Body of pancreas (tissue), 4 donors: Measurements from ENCODE around the gene SH3RF2. TPM values are rescaled to one million over a fixed set of nuclear protein-coding genes. Genes with fewer than 3 reads are reported as not detected.

Experiments
- ATAC-seq: fragments of 150-250 bp; one replicate; pipeline ENCODE4 v1.9.1; 2016
- DNase-seq, 4 donors: peaks; one replicate each; pipeline ENCODE4 v3.0.0-alpha.2; 2019
- H3K27ac ChIP-seq, 4 donors: fragments of 200-600 bp; sonication (generic); 1 replicate in 3 of 4; 2 replicates in 1 of 4; pipeline versions ENCODE4 v1.5.1 to v1.6.1; 2016 to 2019; ENCODE audit warnings: mild to moderate bottlenecking in 1 of 4, mixed read lengths in 1 of 4, moderate library complexity in 1 of 4
- H3K27me3 ChIP-seq, 2 donors: fragments of 200-600 bp; sonication (generic); one replicate each; pipeline ENCODE4 v1.6.0; 2016; ENCODE audit warnings: mild to moderate bottlenecking in 1 of 2
- H3K36me3 ChIP-seq, 2 donors: fragments of 200-600 bp; sonication (generic); replicated peaks in 1 of 2; 2 replicates each; pipeline ENCODE4 v1.5.1; 2016; ENCODE audit warnings: low read depth in 2 of 2; ENCODE audit not compliant: insufficient read depth in 1 of 2
- H3K4me1 ChIP-seq: fragments of 200-600 bp; sonication (generic); one replicate; pipeline ENCODE4 v1.6.0; 2016
- H3K4me3 ChIP-seq, 2 donors: fragments of 200-600 bp; sonication (generic); 1 replicate in 1 of 2; 2 replicates in 1 of 2; pipeline ENCODE4 v1.5.1; 2016 to 2019
- H3K9me3 ChIP-seq, 3 donors: fragments of 200-600 bp; sonication (generic); 1 replicate in 2 of 3; 2 replicates in 1 of 3; pipeline ENCODE4 v1.5.1; 2016
- CTCF ChIP-seq, 7 experiments: fragments of 450-650 bp in 4 of 7; fragments of 200-600 bp in 3 of 7; sonication (generic) in 3 of 7; IDR thresholded peaks; one replicate each; pipeline ENCODE4 v1.5.1; 2016 to 2019; ENCODE audit warnings: antibody characterized with exemption in 7 of 7
- POLR2A ChIP-seq, 3 donors: fragments of 450-650 bp; IDR thresholded peaks; one replicate each; pipeline ENCODE4 v1.6.1; 2016; ENCODE audit warnings: antibody characterized with exemption in 3 of 3, mild to moderate bottlenecking in 2 of 3
- WGBS, 2 donors: methylation state at CpG; one replicate each; pipeline ENCODE4 v1.1.5; 2017; 5-methylcytosine and 5-hydroxymethylcytosine counted together
- intact Hi-C: fragments of 100-400 bp; cut with DNase I; formaldehyde crosslinking; loops from one replicate; pipeline ENCODE4 v1.15.1; 2023
- total RNA-seq, 2 donors: library from RNA; depleted of rRNA; stranded (reverse); fragments of >200 nt; gene quantifications; one replicate each; pipeline ENCODE4 v1.1.0, GENCODE V29; 2016

Gene SH3RF2
- total RNA-seq, 2 donors from 2014 or later = 14.8 to 25.7 TPM

GRCh38 chr5:146073239-146073900 is 137.0 kb downstream of the SH3RF2 start:
- Histone ChIP-seq H3K27me3 (no peaks in the 10 kb centered on the region), H3K36me3 (no peaks in the 10 kb centered on the region), H3K4me3 (no peak overlapping the region), H3K4me1 (no peaks in the 10 kb centered on the region), H3K9me3 (no peaks in the 10 kb centered on the region), H3K27ac (no peak overlapping the region)
- ATAC-seq (no peak), DNase-seq (peak in 2 of 4 donors; percentile 15 to 18)
- WGBS, 2 donors = 57 to 62% methylated on average over 9 of the region's 9 CpGs
- TF ChIP-seq CTCF (IDR thresholded peaks at IDR 0.05) (no peak), POLR2A (IDR thresholded peaks at IDR 0.05) (no peak)
- intact Hi-C loops = no loop called here

GRCh38 chr5:146076028-146076427 is 139.7 kb downstream of the SH3RF2 start:
- TF ChIP-seq POLR2A (IDR thresholded peaks at IDR 0.05) (no peak), CTCF (IDR thresholded peaks at IDR 0.05) (no peak)
- Histone ChIP-seq H3K4me1 (no peaks in the 10 kb centered on the region), H3K27me3 (no peaks in the 10 kb centered on the region), H3K9me3 (no peaks in the 10 kb centered on the region), H3K36me3 (no peaks in the 10 kb centered on the region), H3K4me3 (no peak overlapping the region), H3K27ac (no peak overlapping the region)
- intact Hi-C loops = no loop called here
- ATAC-seq (no peak), DNase-seq (peak in 1 of 4 donors; percentile 7)
- WGBS, 2 donors = 38 to 51% methylated on average over 4 of the region's 4 CpGs

GRCh38 chr5:146076455-146076854 is 140.1 kb downstream of the SH3RF2 start:
- 82 to 93% methylated on average over 4 of the region's 4 CpGs for WGBS, 2 donors
- H3K4me1 ChIP-seq = no peaks in the 10 kb centered on the region
- H3K27me3 ChIP-seq = no peaks in the 10 kb centered on the region
- intact Hi-C loops = no loop called here
- TF ChIP-seq CTCF (IDR thresholded peaks at IDR 0.05) (no peak), POLR2A (IDR thresholded peaks at IDR 0.05) (no peak)
- H3K27ac ChIP-seq = no peak overlapping the region
- H3K4me3 ChIP-seq = no peak overlapping the region
- H3K36me3 ChIP-seq = no peaks in the 10 kb centered on the region
- no peaks in the 10 kb centered on the region for H3K9me3 ChIP-seq
- no peak for ATAC-seq
- no peak for DNase-seq

GRCh38 chr5:146078566-146078965 is 142.2 kb downstream of the SH3RF2 start:
- Histone ChIP-seq H3K27me3 (no peaks in the 10 kb centered on the region), H3K9me3 (no peaks in the 10 kb centered on the region), H3K4me1 (no peaks in the 10 kb centered on the region), H3K36me3 (no peaks in the 10 kb centered on the region), H3K27ac (no peak overlapping the region), H3K4me3 (no peak overlapping the region)
- ATAC-seq (no peak), DNase-seq (no peak)
- no peak for TF ChIP-seq CTCF (IDR thresholded peaks at IDR 0.05)
- TF ChIP-seq POLR2A (IDR thresholded peaks at IDR 0.05) = no peak
- 66 to 68% methylated on average over 2 of the region's 2 CpGs for WGBS, 2 donors
- intact Hi-C loops = no loop called here
